Erythroblast (primary cell): ENCODE data around the gene PARD6G.

ENCODE experiments used
- GATA1 ChIP-seq: IDR thresholded peaks from 2 replicates; pipeline ENCODE4 v1.6.1; 2011; ENCODE audit warnings: low read depth, mild to moderate bottlenecking, control low read depth, low read length, moderate library complexity
- POLR2A ChIP-seq: IDR thresholded peaks from 2 replicates; pipeline ENCODE4 v1.6.1; 2011; ENCODE audit warnings: mild to moderate bottlenecking, low read length

DNA sequence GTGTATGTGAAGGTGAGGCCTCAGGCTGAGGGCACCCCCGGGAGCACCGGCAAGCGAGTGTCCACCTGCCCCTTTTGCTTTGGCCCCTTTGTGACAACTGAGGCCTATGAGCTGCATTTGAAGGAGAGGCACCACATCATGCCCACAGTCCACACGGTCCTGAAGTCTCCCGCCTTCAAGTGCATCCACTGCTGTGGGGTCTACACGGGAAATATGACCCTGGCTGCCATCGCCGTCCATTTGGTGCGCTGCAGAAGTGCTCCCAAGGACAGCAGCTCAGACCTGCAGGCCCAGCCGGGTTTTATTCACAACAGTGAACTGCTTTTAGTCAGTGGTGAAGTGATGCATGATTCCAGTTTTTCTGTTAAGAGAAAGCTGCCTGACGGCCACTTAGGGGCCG is 109.3 kb downstream of the PARD6G start:
- TF ChIP-seq POLR2A (no peak), GATA1 (no peak)
